Effector memory CD8-positive, alpha-beta T cell (primary cell): ENCODE data around the gene MIAT.
A peak's percentile ranks its signal among the peaks of the same experiment; 100 is the strongest.
"Not testable (repeated sequence)": the region's sequence is repeated elsewhere in the genome, so short reads cannot be mapped to it uniquely, and the experiment has no call there.

Experiments used
- ATAC-seq: fragments of 150-1000 bp; cut with Tn5 transposase; replicated peaks from 2 replicates; pipeline ENCODE4 v1.10.0; 2021; ENCODE audit warnings: mild to moderate bottlenecking, moderate library complexity
- DNase-seq, 3 experiments: peaks; one replicate each; pipeline ENCODE4 v3.0.0; 2021
- H3K27ac Mint-ChIP-seq, 2 donors: one replicate each; pipeline ENCODE4 v1.8.0; 2022; ENCODE audit warnings: mild to moderate bottlenecking in 2 of 2, mixed read lengths in 2 of 2, moderate library complexity in 2 of 2
- H3K27me3 Mint-ChIP-seq, 2 donors: one replicate each; pipeline ENCODE4 v1.8.0; 2022; ENCODE audit warnings: mixed read lengths in 2 of 2
- H3K36me3 Mint-ChIP-seq: one replicate; pipeline ENCODE4 v1.8.0; 2022; ENCODE audit warnings: mild to moderate bottlenecking, moderate library complexity, mixed read lengths; ENCODE audit not compliant: insufficient read depth
- H3K4me1 Mint-ChIP-seq, 2 donors: one replicate each; pipeline ENCODE4 v1.8.0; 2022; ENCODE audit warnings: low read depth in 2 of 2, mixed read lengths in 2 of 2
- H3K4me3 Mint-ChIP-seq, 2 donors: one replicate each; pipeline ENCODE4 v1.8.0; 2022; ENCODE audit warnings: mild to moderate bottlenecking in 2 of 2, mixed read lengths in 2 of 2, moderate library complexity in 2 of 2
- H3K9me3 Mint-ChIP-seq, 2 donors: one replicate each; pipeline ENCODE4 v1.8.0; 2022; ENCODE audit warnings: mixed read lengths in 2 of 2
- total RNA-seq, 9 experiments: gene quantifications; one replicate each; lab custom pipeline; 2026; lab: John Stamatoyannopoulos, UW

Gene MIAT
- 52.6 to 1,276 (median 403) reads per million in 9 experiments for total RNA-seq

DNA sequence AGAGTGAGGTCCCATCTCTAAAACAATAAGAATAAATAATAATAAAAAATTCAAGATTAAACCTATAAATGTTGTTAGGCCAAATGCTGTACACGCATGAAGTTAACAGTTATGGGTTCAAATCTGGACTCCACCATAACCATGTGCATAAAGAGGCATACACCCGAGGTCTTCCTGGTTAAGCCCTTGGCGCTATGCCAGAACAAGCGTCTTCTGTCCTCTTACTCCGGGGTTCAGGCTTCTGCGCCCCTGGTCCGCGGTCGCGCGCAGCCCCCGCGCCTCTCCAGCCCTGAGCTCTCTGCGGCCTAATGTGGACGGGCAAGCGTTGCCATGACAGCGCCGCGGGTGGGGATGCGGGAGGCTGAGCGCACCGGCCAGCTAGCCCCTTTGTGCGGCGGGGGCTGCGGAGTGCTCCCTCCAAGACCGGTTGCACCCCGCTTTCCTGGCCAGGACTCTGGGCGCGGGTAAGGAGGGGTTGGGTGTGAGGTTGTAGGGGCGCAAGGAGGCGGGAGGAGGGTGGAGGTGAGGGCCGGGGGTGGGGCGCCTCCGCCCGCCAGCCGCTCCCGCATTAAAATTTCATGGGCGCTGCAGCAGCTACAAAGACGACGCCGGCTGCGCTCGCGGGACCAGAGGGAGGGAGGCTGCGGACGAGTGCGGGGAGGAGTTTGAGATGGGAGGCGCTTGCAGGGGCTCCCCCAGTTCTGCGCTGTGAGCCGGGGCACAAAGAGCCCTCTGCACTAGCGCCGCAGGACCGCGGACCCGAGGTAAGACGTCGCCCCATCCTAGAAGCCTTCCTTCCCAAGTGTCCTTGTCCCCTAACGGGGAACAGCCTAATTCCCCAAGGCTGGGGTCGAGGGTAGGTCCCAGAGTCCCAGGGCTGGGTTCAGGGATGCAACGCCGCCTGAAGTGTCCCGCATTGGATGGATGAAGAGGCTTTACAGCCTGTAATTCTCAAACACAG, at the start of gene MIAT:
MIAT (plus strand) TSS at position 698 of the 961 bp plus-strand sequence.
- Mint-ChIP-seq H3K4me1 (peaks cover 22 to 33% of the 10 kb centered on the region in 2 donors), H3K27ac (peak within 1 kb of the TSS; percentile 92 to 94), H3K9me3 (no peaks in the 10 kb centered on the region), H3K27me3 (no peaks in the 10 kb centered on the region), H3K4me3 (peak within 1 kb of the TSS; percentile 94 to 96), H3K36me3 (peaks cover 10% of the 10 kb centered on the region)
- ATAC-seq: peak; percentile 89
- peak; percentile 68 to 71 (median 70) for DNase-seq

DNA sequence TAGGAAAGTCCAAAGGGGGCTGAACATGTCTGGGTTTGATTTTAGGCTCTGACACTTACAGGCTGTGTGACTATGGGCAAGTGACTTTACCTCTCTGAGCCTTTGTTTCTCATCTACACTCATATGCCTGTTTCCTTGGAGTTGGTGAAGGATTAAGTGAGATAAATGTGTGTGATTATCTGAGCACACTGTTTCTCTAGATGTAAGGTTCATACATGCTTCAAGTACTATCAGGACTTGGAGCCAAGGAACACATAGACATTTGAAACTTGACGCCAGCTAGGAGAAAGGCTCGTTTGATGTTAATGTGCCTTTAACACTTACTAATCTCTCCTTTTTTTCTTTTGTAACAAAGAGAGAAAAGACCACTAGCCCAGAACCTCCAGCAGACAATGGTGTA, 49.3 kb upstream of the MIAT start:
- no peaks in the 10 kb centered on the region for H3K36me3 Mint-ChIP-seq
- peak overlapping the region in 1 of 2 donors; percentile 52 for H3K27ac Mint-ChIP-seq
- no peaks in the 10 kb centered on the region for H3K27me3 Mint-ChIP-seq
- H3K9me3 Mint-ChIP-seq: no peaks in the 10 kb centered on the region
- ATAC-seq (no peak), DNase-seq (no peak)
- peaks cover 32 to 45% of the 10 kb centered on the region in 2 donors for H3K4me1 Mint-ChIP-seq
- no peak overlapping the region for H3K4me3 Mint-ChIP-seq

DNA sequence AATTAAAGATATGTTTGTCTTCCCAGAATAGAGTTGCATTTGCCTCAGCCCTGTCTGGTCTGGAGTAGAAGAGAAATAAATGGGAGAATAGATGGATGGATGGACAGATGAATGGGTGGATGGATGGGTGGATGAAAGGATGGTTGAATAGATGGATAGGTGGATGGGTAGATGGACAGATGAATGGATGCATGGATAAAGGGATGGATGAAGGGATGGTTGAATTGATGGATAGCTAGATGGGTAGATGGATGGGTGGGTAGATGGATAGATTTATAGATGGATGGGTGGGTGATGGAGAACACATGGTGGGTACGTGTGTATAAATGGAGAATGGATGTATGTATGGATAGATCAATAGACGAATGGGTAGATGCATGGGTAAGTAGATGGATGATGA, 48.1 kb upstream of the MIAT start:
- Mint-ChIP-seq H3K36me3 (no peaks in the 10 kb centered on the region), H3K27ac (peak overlapping the region in 1 of 2 donors; percentile 64), H3K27me3 (no peaks in the 10 kb centered on the region)

DNA sequence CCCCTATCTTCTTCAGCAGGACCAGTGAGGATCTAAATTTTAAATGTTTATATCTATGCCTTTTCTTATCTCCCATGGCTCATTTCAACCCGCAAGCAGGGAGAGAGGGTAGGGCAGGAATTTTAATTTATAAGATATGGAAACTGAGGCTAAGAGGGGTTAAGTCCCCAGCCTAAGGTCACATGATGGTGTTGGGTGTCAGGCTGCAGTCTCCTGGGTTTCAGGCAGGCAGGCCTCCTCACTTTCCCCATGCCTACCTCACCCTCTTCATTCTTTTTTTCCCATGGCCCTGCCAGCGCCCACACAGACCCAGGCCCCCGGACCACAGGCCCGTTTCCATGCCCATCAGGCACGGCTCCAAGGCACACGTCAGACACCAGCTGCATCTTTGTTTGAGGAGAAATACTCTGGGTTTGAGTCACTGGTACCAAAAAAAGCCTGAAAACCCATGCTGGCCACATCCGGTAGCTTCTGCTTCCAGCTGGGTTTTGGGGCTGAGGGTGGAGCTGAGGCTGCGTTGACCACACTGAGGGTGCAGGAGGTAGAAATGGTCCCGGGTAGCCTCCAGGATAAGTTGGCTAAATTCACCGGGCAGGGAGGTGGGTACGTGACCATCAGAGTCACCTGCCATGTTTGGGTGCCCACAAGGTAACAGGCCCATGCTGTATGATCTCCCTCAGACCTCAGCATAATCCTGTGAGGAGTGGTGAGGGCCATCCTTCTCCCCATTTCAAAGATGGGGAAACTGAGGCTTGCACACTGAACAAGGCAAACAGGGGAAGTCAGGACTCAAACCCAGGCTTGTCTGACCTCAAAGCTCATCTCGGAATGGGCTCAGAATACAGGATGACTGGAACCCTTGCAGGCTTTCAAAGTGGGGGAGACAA, 47.1 kb upstream of the MIAT start:
- Mint-ChIP-seq H3K9me3 (no peaks in the 10 kb centered on the region), H3K27me3 (no peaks in the 10 kb centered on the region), H3K36me3 (no peaks in the 10 kb centered on the region), H3K27ac (peak overlapping the region; percentile 64 to 92), H3K4me3 (peak overlapping the region; percentile 73 to 79), H3K4me1 (peaks cover 30 to 38% of the 10 kb centered on the region in 2 donors)
- peak in 2 of 3 experiments; percentile 25 to 31 for DNase-seq
- peak; percentile 90 for ATAC-seq

More for the DNA sequence above, 48.1 kb upstream of the MIAT start:
- ATAC-seq: no peak
- no peak for DNase-seq
- no peaks in the 10 kb centered on the region for H3K9me3 Mint-ChIP-seq
- H3K4me3 Mint-ChIP-seq: peak overlapping the region; percentile 0 to 73
- H3K4me1 Mint-ChIP-seq: peaks cover 30 to 41% of the 10 kb centered on the region in 2 donors

DNA sequence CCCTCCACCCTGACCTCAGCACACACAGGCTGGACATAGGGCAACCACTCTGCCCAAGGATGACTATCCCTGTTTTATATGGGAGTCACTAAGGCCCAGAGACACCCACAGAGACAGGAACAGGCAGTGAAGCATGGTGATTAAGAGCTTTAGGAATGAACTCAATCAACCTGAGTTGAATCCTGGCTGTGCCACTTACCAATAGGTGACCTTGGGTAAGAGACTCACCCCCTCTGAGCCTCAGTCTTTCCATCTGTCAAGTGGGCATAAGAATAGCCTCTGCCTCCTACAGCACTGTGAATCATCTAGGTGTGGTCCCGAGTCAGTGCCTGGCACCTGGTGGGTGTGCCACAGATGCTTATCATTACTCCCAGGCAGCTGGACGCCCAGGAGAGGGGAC, 46.4 kb upstream of the MIAT start:
- Mint-ChIP-seq H3K4me1 (peaks cover 32 to 45% of the 10 kb centered on the region in 2 donors), H3K36me3 (no peaks in the 10 kb centered on the region), H3K27me3 (no peaks in the 10 kb centered on the region), H3K27ac (peak overlapping the region; percentile 64 to 92), H3K9me3 (no peaks in the 10 kb centered on the region), H3K4me3 (peak overlapping the region; percentile 73 to 79)
- ATAC-seq (no peak), DNase-seq (no peak)

DNA sequence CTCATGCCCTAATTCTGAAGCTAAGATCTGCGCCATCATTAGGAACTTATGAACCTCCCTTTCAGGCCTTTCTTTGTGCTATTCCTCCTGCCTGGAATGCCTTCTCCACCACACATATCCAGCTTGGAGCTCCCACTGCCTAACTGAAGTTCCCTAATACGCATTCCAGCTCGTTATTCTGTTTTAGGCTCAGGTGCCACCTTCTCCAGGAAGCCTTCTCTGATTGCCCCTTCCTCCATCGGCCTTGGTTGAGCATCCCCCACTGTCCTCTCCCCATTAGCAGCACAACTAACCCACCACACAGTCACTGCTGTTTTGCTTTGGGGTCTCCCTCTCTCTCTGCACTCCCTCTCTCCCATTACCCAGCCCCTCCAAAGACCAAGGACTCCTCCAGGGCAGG, 44.7 kb upstream of the MIAT start:
- DNase-seq (no peak), ATAC-seq (no peak)
- no peaks in the 10 kb centered on the region for H3K36me3 Mint-ChIP-seq
- peaks cover 40 to 57% of the 10 kb centered on the region in 2 donors for H3K4me1 Mint-ChIP-seq
- H3K27me3 Mint-ChIP-seq: no peaks in the 10 kb centered on the region
- no peaks in the 10 kb centered on the region for H3K9me3 Mint-ChIP-seq
- H3K27ac Mint-ChIP-seq: peak overlapping the region in 1 of 2 donors; percentile 61
- H3K4me3 Mint-ChIP-seq: no peak overlapping the region

DNA sequence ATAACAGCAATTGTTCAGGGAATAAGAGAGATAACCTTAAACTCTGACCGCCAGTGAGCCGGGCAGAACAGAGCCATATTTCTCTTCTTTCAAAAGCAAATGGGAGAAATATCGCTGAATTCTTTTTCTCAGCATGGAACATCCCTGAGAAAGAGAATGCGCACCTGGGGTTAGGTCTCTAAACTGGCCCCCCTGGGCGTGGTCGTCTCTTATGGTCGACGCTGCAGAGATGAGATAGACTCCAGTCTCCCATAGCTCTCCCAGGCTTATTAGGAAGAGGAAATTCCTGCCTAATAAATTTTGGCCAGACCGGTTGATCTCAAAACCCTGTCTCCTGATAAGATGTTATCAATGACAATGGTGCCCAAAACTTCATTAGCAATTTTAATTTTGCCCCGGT, 43.6 kb upstream of the MIAT start:
- not testable (repeated sequence) for ATAC-seq

DNA sequence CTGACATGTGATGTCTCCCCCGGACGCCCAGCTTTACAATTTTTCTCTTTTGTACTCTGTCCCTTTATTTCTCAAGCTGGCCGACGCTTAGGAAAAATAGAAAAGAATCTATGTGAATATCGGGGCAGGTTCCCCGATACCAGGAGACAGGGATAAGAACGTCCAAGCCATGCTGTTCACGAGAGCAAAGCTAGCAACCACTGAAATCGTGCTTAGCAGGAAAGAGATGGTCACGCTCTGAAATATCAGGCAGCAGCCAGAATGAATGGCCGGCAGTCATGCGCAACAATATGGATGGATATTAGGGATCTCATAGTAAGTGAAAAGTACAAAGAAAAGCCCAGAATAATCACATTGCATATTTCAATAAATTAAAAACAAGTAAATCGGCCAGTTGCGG, 43.1 kb upstream of the MIAT start:
- no peaks in the 10 kb centered on the region for H3K9me3 Mint-ChIP-seq
- no peaks in the 10 kb centered on the region for H3K27me3 Mint-ChIP-seq
- no peak overlapping the region for H3K4me3 Mint-ChIP-seq
- DNase-seq (no peak), ATAC-seq (no peak)
- no peaks in the 10 kb centered on the region for H3K36me3 Mint-ChIP-seq
- peaks cover 38 to 55% of the 10 kb centered on the region in 2 donors for H3K4me1 Mint-ChIP-seq
- peak overlapping the region in 1 of 2 donors; percentile 47 for H3K27ac Mint-ChIP-seq

More for the DNA sequence above, 43.6 kb upstream of the MIAT start:
- DNase-seq, H3K4me3 Mint-ChIP-seq, H3K27me3 Mint-ChIP-seq, H3K36me3 Mint-ChIP-seq, H3K9me3 Mint-ChIP-seq: not testable (repeated sequence)
- peak overlapping the region in 1 of 2 donors; percentile 47 for H3K27ac Mint-ChIP-seq
- H3K4me1 Mint-ChIP-seq: peaks cover 41 to 57% of the 10 kb centered on the region in 2 donors

DNA sequence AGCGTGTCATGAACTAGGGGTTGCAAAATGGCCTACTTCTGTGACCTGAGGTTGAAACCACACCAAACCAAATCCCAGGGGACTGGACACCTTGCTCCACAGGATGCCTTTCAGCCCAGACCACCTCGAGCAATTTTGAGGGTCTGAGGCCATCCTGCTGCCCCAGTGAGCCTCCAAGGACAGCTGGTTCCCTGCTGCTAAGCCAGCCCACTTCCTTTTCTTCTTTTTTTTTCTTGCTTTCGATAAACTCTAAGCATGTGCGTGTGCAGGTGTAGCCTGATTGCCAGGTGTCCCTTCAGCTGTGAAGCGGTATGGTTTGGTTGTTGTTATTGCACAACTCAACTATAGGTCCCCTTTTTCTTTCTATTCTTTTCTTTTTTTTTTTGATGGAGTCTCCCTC, 42.2 kb upstream of the MIAT start:
- no peak overlapping the region for H3K4me3 Mint-ChIP-seq
- H3K27ac Mint-ChIP-seq: no peak overlapping the region
- ATAC-seq (peak; percentile 28), DNase-seq (no peak)
- H3K4me1 Mint-ChIP-seq: peaks cover 33 to 48% of the 10 kb centered on the region in 2 donors
- no peaks in the 10 kb centered on the region for H3K27me3 Mint-ChIP-seq
- H3K36me3 Mint-ChIP-seq: no peaks in the 10 kb centered on the region
- no peaks in the 10 kb centered on the region for H3K9me3 Mint-ChIP-seq

DNA sequence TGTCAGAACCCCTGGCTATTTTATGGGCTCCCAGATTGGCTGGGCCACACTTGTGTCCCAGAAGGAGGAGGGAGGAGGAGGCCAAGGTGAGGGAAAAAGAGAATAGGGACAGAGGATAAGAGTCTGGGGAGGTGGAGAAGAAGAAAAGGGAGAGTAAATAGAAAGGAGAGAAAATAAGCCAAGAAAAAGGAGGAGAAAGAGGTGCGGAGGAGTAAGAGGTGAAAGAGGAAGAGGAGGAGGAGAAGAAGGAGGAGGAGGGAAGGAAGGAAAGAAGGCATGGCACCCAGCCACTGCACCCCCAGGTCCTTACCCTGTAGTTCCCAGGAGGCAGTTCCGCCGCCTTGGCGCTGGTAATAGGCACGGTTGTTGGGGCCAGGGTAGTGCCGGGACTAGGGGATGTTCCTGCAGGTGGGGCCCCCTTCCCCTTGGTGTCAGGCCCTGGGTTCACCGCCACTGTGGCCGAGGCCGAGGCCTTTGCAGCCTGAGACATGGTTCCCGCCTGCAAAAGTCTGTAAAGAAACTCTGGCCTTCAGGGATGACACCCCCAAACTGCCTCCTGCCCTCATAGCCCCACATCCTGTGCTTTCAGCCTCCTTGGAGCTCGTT, 41.5 kb upstream of the MIAT start:
- no peak for DNase-seq
- Mint-ChIP-seq H3K27ac (no peak overlapping the region), H3K4me3 (no peak overlapping the region), H3K9me3 (no peaks in the 10 kb centered on the region), H3K4me1 (peaks cover 25 to 40% of the 10 kb centered on the region in 2 donors), H3K27me3 (no peaks in the 10 kb centered on the region), H3K36me3 (no peaks in the 10 kb centered on the region)
- ATAC-seq: no peak

DNA sequence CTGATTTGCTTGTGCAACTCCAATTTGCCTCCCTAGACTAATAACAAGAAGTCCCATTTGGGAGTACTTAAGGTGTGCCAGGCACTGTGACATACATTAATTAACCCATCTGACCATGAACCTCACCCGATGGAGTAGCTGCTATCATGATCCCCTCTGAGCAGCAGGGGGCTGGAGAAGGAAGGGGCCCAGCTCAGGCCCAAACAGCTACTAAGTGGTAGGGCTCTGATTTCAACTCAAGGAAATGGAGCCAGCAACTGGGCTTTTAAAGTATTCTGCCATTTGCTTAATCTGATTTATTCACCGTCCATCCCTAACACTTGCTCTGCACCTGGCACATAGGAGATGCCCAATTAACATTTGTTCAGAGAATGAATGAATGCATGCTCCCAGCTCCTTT, 40.7 kb upstream of the MIAT start:
- no peaks in the 10 kb centered on the region for H3K36me3 Mint-ChIP-seq

DNA sequence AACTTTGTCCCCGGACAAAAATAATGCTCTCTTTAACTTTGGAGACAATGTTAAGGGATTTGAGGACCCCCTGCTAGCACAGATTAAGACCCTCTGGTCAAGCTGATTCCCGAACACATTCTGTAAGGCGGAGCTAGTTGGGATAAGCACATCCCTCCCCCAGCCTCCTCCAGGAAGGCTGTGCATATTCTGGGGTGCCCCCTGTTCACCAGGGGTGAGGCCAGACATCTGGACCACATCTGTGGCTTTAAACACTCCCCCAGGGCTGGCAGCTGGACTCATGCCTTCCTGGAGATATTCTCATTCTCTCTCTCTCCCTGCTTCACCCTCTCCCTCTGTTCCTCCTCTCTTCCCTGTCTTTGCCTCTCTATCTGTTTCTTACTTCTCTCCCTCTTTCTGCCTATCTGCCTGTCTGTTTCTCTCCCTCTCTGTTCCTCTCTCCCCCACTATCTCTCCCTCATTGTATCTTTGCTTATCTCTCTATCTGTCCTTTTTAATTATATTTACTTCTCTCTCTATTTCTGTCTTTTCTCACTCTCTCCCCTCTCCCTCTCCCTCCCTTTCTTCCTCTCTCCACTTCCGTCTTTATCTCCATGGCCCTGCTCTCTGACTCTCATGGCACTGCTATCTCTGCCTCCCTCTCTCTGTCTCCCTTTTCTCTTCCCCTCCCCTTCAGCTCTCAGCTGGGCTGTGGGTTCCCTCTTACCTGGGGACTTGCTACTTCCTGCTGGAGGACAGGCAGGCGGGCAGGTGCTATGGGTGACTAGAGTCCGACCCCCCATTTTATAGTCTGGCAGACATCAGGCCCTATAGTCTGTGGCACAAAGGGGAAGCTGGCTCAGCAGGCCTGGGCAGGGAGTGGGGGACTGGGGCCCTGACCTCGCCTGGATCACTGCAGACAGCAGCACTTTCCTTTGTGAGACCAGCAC, 39.9 kb upstream of the MIAT start, which contains the start of gene CRYBB1:
CRYBB1 (minus strand) TSS at position 757 of the 929 bp plus-strand sequence. CDS start 1,708 bp downstream, outside the sequence.
- Mint-ChIP-seq H3K4me1 (peaks cover 24 to 36% of the 10 kb centered on the region in 2 donors), H3K36me3 (no peaks in the 10 kb centered on the region), H3K27ac (peak within 1 kb of the TSS; percentile 36 to 62), H3K27me3 (no peaks in the 10 kb centered on the region), H3K9me3 (no peaks in the 10 kb centered on the region), H3K4me3 (no peak within 1 kb of the TSS)
- no peak for DNase-seq
- peak; percentile 17 for ATAC-seq

More for the DNA sequence above, 40.7 kb upstream of the MIAT start:
- Mint-ChIP-seq H3K9me3 (no peaks in the 10 kb centered on the region), H3K4me3 (no peak overlapping the region), H3K27me3 (no peaks in the 10 kb centered on the region), H3K27ac (peak overlapping the region in 1 of 2 donors; percentile 62), H3K4me1 (peaks cover 24 to 40% of the 10 kb centered on the region in 2 donors)
- no peak for DNase-seq
- no peak for ATAC-seq
